SJSA1 (cell line): ENCODE data around the gene HSPB7. TPM values are rescaled to one million over a fixed set of nuclear protein-coding genes. Genes with fewer than 3 reads are reported as not detected.
"Not testable (repeated sequence)": the region's sequence is repeated elsewhere in the genome, so short reads cannot be mapped to it uniquely, and the experiment has no call there.

ENCODE experiments used
- DNase-seq, 2 experiments: peaks; one replicate each; pipeline ENCODE4 v3.0.0-alpha.2; 2015 to 2020; ENCODE audit warnings: low spot score in 2 of 2, low read depth in 1 of 2
- H3K27ac ChIP-seq: fragments of 250-450 bp; sonication (Bioruptor Pico); 2 replicates; pipeline ENCODE4 v1.5.1; 2020; ENCODE audit warnings: mild to moderate bottlenecking, moderate library complexity
- H3K27me3 ChIP-seq: fragments of 250-450 bp; sonication (Bioruptor Pico); replicated peaks from 2 replicates; pipeline ENCODE4 v1.5.1; 2020; ENCODE audit warnings: mild to moderate bottlenecking, moderate library complexity
- H3K36me3 ChIP-seq: fragments of 250-450 bp; sonication (Bioruptor Pico); 2 replicates; pipeline ENCODE4 v1.5.1; 2020; ENCODE audit warnings: mild to moderate bottlenecking
- H3K4me1 ChIP-seq: fragments of 250-450 bp; sonication (Bioruptor Pico); replicated peaks from 2 replicates; pipeline ENCODE4 v1.6.1; 2021; ENCODE audit warnings: mild to moderate bottlenecking
- H3K4me3 ChIP-seq: fragments of 250-450 bp; sonication (Bioruptor Pico); 2 replicates; pipeline ENCODE4 v1.5.1; 2020; ENCODE audit warnings: mild to moderate bottlenecking
- H3K9me3 ChIP-seq: fragments of 250-450 bp; sonication (Bioruptor Pico); replicated peaks from 2 replicates; pipeline ENCODE4 v1.5.1; 2020; ENCODE audit warnings: mild to moderate bottlenecking
- total RNA-seq: library from RNA; depleted of rRNA; stranded (reverse); fragments of >200 nt; shearing (Covaris generic); gene quantifications from 2 replicates; pipeline ENCODE4 v1.2.3, GENCODE V29; 2014

The HSPB7 gene
- total RNA-seq, 1 experiment from 2014 or later, result not detected

- peak; percentile 45 to 75 for DNase-seq
- Histone ChIP-seq H3K4me3 (peak overlapping the region; percentile 31), H3K9me3 (no peaks in the 10 kb centered on the region), H3K27me3 (no peaks in the 10 kb centered on the region), H3K36me3 (no peaks in the 10 kb centered on the region), H3K27ac (peak overlapping the region; percentile 54), H3K4me1 (peaks cover 18% of the 10 kb centered on the region)
Measured at GRCh38 chr1:16013220-16013907, 4.5 kb downstream of the HSPB7 start.

DNA sequence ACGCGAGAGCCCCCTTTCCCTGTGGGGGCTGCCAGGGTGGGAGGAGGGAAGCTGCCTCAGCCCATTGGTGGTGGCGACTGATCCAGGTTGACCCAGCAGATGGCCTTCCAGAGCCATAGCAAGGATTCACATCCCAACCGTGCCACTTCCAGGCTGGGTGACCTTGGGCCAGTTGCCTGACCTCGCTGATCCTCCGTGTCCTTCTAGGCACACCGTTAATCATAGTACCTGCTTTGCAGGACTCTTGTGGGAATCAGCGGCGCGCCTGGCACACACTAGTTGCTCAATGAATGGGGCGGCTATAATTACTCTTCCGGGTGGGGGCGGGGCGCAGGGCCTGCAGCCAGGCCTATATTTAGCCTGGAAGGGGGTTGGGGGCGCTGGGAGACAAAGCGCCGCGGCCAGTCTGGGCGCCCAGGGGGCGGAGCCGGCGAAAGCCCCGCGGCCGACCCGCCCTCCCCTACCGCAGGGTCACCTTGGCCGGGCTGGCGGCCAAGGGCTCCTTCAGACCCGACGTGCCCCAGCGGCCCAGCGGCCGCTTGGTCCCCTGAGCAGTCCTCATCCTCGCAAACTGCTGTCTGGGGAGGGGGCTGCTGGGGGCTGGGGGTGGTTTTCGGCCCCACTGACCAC, 5.1 kb downstream of the HSPB7 start:
- H3K27ac ChIP-seq, result peak overlapping the region; percentile 54
- no peaks in the 10 kb centered on the region for H3K27me3 ChIP-seq
- no peaks in the 10 kb centered on the region for H3K9me3 ChIP-seq
- H3K36me3 ChIP-seq, result no peaks in the 10 kb centered on the region
- H3K4me1 ChIP-seq, result peaks cover 24% of the 10 kb centered on the region
- peak; percentile 52 to 72 for DNase-seq
- H3K4me3 ChIP-seq, result peak overlapping the region; percentile 31

- no peak overlapping the region for H3K4me3 ChIP-seq
- H3K36me3 ChIP-seq, result no peaks in the 10 kb centered on the region
- no peak for DNase-seq
- H3K27me3 ChIP-seq, result no peaks in the 10 kb centered on the region
- peaks cover 24% of the 10 kb centered on the region for H3K4me1 ChIP-seq
- no peak overlapping the region for H3K27ac ChIP-seq
- no peaks in the 10 kb centered on the region for H3K9me3 ChIP-seq
Measured at GRCh38 chr1:16011936-16012589, 5.8 kb downstream of the HSPB7 start.

GRCh38 chr1:16010837-16011236, 7.0 kb downstream of the HSPB7 start:
- Histone ChIP-seq H3K4me3 (no peak overlapping the region), H3K9me3 (no peaks in the 10 kb centered on the region), H3K4me1 (peaks cover 24% of the 10 kb centered on the region), H3K27ac (no peak overlapping the region), H3K27me3 (no peaks in the 10 kb centered on the region), H3K36me3 (no peaks in the 10 kb centered on the region)
- no peak for DNase-seq

DNA sequence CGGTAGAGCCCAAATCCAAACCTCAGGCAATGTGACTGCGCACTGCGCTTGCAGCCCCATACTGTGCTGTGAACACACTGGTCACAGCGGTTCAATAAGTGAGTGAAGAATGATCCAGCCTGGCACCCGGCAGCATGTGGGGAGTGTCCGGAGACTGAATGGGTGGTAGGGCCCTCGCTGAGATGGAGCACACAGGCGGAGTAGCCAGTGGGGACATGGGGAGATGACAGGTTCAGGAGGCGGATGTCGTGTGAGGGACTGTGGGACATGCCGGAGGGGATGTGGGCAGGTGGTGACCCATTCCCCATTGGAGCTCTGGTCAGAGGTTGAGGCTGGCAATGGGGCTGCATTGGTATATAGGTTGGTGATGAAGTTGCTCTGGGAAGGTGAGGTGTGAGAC, 8.2 kb downstream of the HSPB7 start:
- Histone ChIP-seq H3K36me3 (no peaks in the 10 kb centered on the region), H3K9me3 (no peaks in the 10 kb centered on the region), H3K27ac (no peak overlapping the region), H3K4me1 (peaks cover 24% of the 10 kb centered on the region), H3K4me3 (no peak overlapping the region), H3K27me3 (no peaks in the 10 kb centered on the region)
- DNase-seq, result no peak

- Histone ChIP-seq H3K4me3 (no peak overlapping the region), H3K36me3 (no peaks in the 10 kb centered on the region), H3K4me1 (peaks cover 24% of the 10 kb centered on the region), H3K27me3 (no peaks in the 10 kb centered on the region), H3K9me3 (no peaks in the 10 kb centered on the region), H3K27ac (no peak overlapping the region)
- peak; percentile 73 to 85 for DNase-seq
Measured at GRCh38 chr1:16009030-16009460, 8.8 kb downstream of the HSPB7 start.

- H3K27ac ChIP-seq, result no peak overlapping the region
- H3K36me3 ChIP-seq, result no peaks in the 10 kb centered on the region
- peaks cover 13% of the 10 kb centered on the region for H3K4me1 ChIP-seq
- no peak for DNase-seq
- no peaks in the 10 kb centered on the region for H3K9me3 ChIP-seq
- H3K4me3 ChIP-seq, result no peak overlapping the region
- no peaks in the 10 kb centered on the region for H3K27me3 ChIP-seq
Measured at GRCh38 chr1:16007671-16008341, 10.0 kb downstream of the HSPB7 start.

DNA sequence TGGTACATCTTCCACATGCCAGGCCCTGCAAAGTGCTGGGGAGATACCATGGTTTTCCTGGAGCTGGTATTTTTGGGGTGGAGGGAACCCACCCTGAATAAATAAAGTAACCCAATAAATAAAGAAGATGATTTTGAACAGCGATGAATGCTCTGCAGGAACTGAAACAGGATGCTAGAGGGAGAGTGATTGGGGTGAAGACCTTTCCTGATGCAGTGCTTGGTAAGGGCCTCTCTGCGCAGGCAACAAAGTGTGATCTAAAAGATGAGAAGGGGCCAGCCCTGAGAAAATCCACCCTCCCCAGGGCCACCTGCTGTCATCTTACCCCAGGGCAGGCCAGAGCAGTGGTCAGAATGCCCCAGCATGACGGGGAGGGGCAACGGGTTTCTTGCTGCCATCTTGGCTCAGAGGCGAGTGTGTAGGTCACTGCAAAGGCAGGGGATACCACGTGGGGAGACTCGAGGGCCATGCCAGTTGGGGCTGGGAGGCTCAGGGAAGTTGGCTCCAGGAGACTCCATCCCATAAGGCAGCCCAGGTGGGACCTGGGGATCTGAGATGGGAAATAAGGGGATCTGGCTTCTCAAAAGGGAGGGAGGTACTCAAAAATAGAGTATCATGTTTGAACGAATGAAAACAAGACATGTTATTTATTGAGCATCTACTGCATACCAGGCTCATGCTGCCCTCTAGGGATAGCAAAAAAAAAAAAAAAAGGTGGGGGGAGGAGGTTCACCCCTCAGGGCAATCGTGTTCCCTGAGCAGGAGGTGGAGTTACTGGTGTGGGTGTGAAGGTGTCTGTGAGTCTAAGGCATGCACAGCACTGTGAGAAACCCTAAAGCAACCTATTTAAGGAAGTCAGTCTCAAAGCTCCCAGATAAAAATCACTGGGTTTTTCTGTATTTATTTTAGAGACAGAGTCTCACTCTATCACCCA, 11.0 kb downstream of the HSPB7 start:
- no peak overlapping the region for H3K4me3 ChIP-seq
- H3K4me1 ChIP-seq, result peaks cover 6% of the 10 kb centered on the region; the same call in 1 of the 2 replicates
- no peaks in the 10 kb centered on the region for H3K36me3 ChIP-seq
- H3K27me3 ChIP-seq, result no peaks in the 10 kb centered on the region
- DNase-seq, result peak in 1 of 2 experiments; percentile 32
- no peaks in the 10 kb centered on the region for H3K9me3 ChIP-seq
- H3K27ac ChIP-seq, result no peak overlapping the region

DNA sequence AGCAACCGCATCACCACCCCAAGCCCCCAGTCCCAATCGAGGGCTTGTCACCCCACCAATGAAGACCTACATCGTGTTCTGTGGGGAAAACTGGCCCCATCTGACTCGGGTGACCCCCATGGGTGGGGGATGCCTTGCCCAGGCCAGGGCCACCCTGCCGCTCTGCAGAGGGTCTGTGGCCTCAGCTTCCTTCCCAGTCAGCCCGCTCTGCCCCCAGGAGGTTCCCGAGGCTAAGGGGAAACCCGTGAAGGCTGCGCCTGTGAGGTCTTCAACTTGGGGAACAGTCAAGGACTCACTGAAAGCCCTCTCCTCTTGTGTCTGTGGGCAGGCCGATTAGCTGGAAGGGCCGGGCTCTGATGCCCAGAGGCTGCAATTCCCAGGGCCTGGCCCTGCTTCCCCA, 11.8 kb downstream of the HSPB7 start:
- Histone ChIP-seq H3K27ac (no peak overlapping the region), H3K36me3 (no peaks in the 10 kb centered on the region), H3K4me3 (no peak overlapping the region), H3K27me3 (no peaks in the 10 kb centered on the region), H3K4me1 (peaks cover 6% of the 10 kb centered on the region; the same call in 1 of the 2 replicates), H3K9me3 (no peaks in the 10 kb centered on the region)
- no peak for DNase-seq

DNA sequence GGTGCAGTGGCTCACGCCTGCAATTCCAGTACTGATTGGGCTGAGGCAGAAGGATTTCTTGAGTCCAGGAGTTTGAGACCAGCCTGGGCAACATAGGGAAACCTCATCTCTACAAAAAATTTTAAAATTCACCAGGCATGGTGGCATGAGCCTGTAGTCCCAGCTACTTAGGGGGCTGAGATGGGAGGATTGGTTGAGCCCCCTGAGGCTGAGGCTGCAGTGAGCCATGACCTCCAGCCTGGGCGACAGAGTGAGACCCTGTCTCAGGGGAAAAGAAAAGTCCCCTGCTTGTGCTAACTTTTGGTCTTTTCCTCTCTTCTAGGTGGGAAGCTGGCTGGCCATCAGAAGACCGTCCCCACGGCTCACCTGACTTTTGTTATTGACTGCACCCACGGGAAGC, 12.2 kb downstream of the HSPB7 start:
- Histone ChIP-seq H3K36me3 (no peaks in the 10 kb centered on the region), H3K4me1 (peaks cover 6% of the 10 kb centered on the region; the same call in 1 of the 2 replicates), H3K4me3 (no peak overlapping the region), H3K27me3 (no peaks in the 10 kb centered on the region), H3K9me3 (no peaks in the 10 kb centered on the region), H3K27ac (no peak overlapping the region)
- DNase-seq, result no peak

DNA sequence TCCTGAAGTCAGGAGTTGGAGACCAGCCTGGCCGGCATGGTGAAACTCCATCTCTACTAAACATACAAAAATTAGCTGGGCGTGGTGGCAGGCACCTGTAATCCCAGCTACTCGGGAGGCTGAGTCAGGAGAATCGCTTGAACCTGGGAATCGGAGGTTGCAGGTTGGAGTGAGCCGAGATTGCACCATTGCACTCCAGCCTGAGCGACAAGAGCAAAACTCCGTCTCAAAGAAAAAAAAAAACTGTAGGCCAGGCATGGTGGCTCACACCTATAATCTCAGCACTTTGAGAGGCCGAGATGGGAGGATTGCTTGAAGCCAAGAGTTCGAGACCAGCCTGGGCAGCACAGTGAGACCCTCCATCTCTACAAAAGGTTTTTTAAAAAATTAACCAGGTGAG, 16.6 kb downstream of the HSPB7 start:
- not testable (repeated sequence) for H3K4me3 ChIP-seq, H3K36me3 ChIP-seq, H3K4me1 ChIP-seq, DNase-seq, H3K9me3 ChIP-seq, H3K27me3 ChIP-seq, H3K27ac ChIP-seq

DNA sequence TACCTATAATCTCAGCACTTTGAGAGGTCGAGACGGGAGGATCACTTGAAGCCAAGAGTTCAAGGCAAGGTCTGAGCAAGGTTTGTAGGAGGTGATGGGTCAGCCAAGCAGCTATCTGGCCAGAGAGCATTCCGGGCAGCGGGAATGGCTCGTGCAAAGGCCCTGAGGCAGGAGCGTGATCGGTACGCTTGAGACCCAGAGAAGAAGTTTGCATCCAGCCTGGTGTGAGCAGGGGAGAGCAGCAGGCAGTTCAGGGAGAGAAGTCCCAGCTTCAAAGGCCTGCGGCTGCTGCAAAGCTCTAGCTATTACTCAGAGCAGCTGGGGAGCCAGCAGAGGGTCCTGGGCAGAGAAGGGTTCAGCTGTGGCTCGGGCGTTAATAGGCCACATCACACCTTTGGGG, 18.9 kb downstream of the HSPB7 start:
- DNase-seq, result no peak
- Histone ChIP-seq H3K36me3 (no peaks in the 10 kb centered on the region), H3K4me1 (no peaks in the 10 kb centered on the region), H3K27ac (no peak overlapping the region), H3K27me3 (no peaks in the 10 kb centered on the region), H3K9me3 (no peaks in the 10 kb centered on the region), H3K4me3 (no peak overlapping the region)

GRCh38 chr1:15997637-15998280, 20.1 kb downstream of the HSPB7 start:
- H3K27me3 ChIP-seq, result no peaks in the 10 kb centered on the region
- H3K4me1 ChIP-seq, result no peaks in the 10 kb centered on the region
- H3K4me3 ChIP-seq, result no peak overlapping the region
- no peaks in the 10 kb centered on the region for H3K36me3 ChIP-seq
- DNase-seq, result no peak
- no peak overlapping the region for H3K27ac ChIP-seq
- no peaks in the 10 kb centered on the region for H3K9me3 ChIP-seq
